HG02884 (cell line): ENCODE data around the gene PTCD2.

Experiments
- ATAC-seq: cut with Tn5 transposase; IDR thresholded peaks from one replicate; pipeline ENCODE4 v1.9.1; 2021; ENCODE audit warnings: mild to moderate bottlenecking, moderate library complexity; ENCODE audit not compliant: unreplicated experiment

The PTCD2 gene

GRCh38 chr5:72408603-72409002, 88.4 kb downstream of the PTCD2 start:
- ATAC-seq, result no peak

- ATAC-seq, result no peak
Observed at GRCh38 chr5:72410688-72411295, 90.6 kb downstream of the PTCD2 start.

- ATAC-seq, result no peak
Observed at GRCh38 chr5:72412283-72413055, 92.3 kb downstream of the PTCD2 start.

- no peak for ATAC-seq
Observed at GRCh38 chr5:72415616-72416325, 95.6 kb downstream of the PTCD2 start.

GRCh38 chr5:72417333-72418062, 97.3 kb downstream of the PTCD2 start:
- ATAC-seq, result no peak
